Fibroblast of upper back skin (primary cell): ENCODE data around the gene PIGX.
"Not testable (repeated sequence)": the region's sequence is repeated elsewhere in the genome, so short reads cannot be mapped to it uniquely, and the experiment has no call there.

ENCODE experiments used
- DNase-seq: peaks from one replicate; pipeline ENCODE4 v3.0.0-alpha.2; 2013

Gene PIGX

DNA sequence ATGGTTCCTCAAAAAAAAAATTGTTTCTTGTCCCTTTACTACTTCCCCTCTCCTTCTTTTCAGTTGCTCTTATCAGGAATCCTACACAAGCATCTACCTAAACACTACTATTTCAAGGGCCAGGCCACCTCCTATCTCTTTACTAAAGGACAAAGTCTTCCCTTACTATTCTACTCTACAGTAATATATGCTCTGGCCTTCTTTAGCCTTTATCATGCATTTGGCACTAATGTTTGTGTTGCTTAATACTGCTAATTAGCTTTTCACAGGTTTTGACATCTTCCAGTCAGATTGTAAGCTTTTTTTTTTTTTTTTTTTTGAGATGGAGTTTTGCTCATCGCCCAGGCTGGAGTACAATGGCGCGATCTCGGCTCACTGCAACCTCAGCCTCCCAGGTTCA lies 5.4 kb upstream of the PIGX start:
- DNase-seq, result no peak

DNA sequence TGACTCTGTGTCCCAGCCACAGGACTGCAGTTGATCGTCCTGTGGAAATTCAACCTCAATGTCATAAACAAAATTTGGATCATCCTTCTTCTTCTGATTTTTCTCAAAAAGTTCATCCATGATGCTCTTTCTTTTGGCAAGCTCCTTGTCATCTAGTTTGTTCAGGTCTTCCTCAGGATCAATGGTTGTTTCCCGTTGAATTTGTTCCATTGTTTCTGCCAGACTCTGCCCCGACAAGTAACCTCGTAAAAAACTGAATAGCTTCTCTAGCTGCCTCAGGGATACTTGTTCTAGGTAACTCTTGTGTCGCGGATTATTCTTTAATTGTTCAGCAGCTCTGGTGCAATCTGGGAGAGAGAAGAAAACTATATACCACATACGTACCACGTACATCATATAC lies 4.6 kb upstream of the PIGX start:
- no peak for DNase-seq

DNA sequence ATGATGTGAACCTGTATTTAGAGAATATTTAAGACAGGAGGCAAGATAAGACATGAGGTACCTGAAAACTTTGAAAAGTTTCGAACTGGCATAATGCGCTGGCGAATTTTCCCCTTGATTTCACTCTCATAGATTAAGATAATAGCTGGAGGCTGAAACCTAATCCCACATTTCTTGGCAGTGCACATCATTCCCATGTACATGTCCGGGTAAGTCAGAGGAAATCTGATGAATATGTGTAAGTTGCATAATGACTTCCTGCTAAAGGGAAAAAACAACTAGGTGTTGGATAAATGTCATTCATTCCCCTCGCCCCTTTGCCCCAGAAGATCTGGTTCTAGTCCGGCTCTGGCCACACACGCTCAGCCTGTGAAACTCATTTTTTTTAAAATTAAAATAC lies 3.7 kb upstream of the PIGX start:
- DNase-seq, result no peak

DNA sequence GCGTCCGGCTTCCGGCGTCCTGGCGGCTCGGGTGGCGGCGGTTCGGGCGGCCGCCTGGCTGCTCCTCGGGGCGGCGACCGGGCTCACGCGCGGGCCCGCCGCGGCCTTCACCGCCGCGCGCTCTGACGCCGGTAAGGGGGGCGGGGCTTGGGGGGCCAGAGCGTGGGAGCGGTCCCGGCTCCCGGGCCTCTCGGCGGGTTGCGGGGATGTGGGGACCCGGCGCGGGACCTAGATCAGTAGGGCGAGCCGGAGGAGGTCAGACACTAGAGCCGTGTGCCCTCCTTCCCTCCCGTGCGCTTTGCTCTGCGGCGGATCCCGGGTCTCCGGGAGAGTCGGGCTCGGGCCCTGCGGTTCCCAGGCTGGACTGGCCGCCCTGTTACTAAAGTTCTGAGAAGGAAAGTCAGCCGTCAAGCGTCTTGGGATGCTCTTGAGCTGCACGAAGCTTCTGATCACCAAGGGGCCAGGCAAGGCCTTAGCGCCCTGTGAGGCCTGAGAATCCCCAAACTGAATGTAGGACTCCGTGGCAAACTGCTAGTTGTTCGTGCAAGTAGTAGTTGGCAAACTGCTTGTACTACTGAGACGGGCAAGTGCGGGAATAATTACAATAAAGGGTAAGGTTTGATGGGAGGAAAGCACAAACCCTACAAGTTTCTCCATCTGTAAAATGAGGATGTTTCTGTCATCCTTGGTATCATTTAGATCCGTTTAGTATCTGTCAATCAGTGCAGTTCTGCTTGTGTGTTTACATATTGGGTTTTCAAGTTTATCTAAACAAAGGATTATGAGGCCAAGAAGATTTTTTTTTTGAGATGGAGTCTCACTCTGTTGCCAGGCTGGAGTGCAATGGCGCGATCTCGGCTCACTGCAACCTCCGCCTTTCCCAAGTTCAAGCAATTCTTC lies 587 bp downstream of the PIGX start:
- peak; percentile 28 for DNase-seq

DNA sequence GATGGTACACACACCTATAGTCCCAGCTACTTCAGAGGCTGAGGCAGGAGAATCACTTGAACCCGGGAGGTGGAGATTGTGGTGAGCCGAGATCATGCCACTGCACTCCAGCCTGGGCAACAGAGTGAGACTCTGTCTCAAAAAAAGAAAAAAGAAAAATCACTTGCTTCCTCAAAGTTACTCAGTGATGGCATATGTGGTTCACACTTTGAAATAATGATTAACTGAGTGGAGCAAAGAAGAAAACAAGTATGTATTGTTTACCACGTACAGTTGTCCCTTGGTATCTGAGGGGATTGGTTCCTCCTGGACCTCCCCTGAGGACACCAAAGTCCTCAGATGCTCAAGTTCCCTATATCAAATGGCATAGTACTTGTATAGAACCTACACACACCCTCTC lies 5.0 kb downstream of the PIGX start:
- not testable (repeated sequence) for DNase-seq

DNA sequence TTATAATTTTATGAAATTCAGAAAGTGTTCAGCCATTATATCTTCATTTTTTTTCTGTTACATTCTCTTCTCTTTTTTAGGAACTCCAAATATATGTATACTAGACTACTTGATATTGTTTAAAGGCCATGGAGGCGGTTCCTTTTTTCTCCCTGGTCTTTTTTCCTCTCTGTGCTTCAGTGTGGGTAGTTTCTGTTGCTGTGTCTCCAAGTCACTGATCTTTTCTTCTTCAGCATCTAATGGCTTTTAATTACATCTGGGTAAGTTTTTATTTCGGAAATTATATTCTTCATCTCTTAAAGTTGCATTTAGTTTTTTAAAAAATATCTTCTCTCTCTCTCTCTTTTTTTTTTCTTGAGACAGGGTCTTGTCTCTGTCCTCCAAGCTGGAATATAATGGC lies 8.9 kb downstream of the PIGX start:
- DNase-seq, result no peak

DNA sequence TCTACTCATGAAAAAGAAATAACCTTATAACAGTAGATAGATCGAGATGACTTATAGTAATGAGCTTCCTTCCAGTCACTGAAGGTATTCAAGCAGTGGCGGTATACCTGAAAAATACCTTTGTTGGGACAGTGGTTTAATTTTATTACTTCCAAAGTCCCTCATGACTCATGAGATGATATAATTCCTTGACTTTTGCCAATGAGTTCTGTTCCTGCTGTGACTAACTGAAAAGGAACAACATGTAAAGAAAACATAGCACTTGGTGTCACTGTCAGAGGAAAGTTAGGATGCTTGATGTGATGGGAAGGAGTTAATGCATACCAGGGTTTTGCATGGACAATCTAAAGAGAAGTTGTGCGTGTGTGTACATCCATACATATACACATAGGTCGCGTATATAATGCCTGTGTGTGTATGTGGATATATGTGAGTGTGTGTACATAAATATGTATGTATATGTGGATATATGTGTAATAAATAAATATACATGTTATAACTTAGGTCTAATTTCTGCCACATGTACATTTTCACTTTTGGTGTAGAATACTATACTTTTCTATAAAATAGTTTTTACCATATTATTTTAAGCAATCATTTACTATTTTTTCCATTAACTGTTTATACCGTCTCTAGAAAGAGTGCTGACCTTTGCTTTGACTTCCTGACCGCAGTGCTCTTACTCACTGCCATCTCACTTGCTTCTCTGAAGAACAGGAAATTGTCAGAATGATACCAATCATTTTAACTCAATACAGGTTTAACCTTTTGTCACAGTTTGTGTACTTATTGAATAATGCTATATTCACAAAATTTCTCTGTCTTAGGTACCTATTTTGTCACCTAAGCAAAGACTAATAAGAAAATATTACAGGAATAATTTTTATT lies 14.9 kb downstream of the PIGX start:
- no peak for DNase-seq

DNA sequence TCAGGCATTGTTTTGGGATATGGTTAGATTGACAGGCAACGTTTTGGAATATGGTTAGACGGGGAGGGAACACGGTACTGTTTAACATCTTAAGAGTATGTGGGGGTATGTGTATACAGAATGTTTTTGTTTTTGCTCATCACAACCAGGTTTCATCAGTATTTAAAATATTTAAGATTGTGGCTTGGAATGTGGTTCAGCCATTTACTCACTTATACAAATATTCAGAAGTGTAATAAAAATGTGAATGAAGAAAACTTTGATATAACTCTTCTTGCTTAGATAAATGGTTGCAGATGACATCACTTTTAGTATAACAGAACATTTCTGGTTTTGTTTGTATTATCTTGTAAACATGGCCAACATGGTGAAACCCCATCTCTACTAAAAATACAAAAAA lies 23.6 kb downstream of the PIGX start:
- DNase-seq, result peak; percentile 32

DNA sequence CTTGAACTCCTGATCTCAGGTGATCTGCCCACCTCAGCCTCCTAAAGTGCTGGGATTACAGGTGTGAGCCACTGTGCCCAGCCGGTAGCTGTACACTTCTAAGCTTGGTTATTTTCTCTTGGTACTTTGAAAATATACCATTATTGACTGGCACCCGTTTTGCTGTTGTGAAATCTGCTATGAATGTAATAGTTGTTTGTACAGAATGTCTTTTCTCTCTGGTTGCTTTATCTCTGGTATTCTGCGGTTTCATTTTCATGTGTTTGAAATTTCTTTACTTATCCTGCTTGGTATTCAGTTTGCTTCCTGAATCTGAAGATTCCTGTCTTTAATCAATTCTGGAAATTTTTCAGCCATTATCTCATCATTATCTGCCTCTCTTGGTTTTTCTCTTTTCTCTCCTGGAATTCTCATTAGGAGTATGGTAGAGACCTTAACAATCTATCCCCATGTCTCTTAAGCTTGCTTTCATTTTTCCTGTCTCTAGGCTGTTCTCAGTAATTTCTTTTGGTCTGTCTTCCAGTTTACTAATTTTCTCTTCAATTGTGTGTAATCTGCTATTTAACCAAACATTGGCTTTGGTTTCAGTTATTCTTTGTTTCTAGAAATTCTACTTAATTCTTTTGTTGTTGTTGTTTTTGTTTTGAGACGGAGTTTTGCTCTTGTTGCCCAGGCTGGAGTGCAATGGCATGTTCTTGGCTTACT lies 24.6 kb downstream of the PIGX start:
- no peak for DNase-seq

DNA sequence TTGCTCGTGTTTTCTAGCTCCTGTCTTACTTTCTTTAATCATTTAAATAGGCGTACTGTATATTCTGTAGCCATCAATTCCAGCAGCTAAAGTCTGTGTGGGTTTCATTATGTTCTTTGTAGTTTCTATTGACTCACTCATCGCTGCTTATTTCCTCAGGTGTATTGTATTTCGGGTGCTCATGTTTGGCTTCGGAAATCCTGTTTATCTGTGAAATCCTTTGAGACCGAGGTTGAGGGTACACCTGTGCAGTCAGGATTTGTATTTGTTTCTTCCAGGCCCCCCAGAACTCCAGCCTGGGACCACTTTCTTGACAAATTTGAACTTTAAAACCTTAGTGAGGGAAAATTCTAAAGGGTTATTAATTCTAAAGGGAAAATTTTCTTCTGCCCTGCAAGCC lies 25.5 kb downstream of the PIGX start:
- DNase-seq, result no peak

DNA sequence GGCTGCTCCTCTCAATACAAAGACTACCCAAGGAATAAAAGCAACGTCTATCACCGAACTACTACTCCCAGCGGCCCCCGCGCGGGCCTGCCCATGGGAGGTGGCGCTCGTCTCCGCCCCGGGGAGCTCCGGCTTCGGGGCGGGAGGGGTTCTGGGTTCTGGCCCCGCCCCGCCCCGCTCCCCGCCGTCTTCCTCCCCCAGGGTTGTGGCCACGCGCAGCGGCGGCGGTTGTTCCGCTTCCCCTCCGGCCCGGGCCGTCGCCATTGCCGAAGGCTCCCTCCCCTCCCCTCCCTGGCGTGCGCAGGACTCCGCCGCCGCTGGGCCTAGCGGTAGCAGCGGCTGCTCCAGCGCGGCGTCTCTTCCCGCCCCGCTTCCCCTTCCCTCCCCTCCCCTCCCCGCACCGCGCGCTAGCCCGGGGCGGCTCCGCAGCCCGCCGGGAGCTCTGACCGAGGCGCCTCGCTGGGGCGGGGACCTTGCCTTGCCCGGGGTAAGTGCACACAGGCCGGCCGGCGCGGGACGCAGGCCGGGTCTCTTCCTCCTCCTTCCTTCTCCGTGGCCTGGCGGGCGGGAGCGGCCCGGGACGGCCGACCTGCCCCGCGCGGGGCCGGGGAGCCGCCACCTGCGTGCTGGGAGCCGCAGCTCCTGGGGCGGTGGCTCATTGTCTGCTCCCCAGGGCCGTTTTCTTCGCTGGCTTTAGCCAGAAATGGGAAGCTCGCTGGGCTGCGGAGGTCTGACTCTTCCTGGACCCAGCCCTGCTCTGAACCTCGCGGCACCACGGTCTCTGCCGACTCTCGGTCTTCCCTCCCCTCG lies 27.7 kb downstream of the PIGX start, which contains the start of gene PAK2:
TSS of gene PAK2 (plus strand) at position 187 of the 810 bp plus-strand sequence. CDS start 42,790 bp downstream, outside the sequence.
- DNase-seq, result peak; percentile 85

DNA sequence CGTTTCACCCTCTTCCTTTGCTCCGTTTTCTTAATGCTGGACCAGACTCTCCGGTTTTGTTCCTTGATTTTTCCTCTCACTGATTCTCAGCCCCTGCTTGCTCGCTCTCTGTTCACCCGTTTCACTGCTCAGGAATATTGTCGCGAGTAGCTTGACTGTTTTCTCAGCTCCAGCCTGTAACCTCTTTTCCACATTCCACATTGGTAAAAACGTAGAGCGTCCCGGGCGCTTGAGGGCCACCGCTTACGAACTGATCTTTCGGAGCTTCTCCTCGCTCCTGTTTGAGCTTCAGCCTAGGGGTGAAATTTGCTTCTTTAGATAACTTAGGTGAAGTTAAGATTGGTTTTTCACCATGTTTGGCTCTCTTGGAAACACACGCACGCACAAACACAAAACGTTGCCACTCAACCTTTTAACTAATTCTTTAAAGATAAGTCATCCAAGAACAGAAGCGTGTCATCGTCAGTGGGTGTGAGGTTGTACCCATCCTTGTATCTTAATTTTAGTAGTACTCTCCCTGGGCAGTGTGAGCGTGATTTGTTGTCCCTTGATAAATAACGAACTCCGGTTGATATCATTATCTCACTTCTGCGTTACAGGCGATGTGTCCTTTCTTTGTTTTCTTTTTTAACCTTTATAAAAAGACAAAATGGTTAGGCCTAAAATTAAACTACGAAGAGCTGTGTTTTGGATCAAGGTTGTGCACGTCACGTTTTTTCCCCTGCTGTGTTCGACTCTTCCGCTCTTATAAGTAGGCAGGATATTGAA lies 28.5 kb downstream of the PIGX start:
- peak; percentile 42 for DNase-seq

DNA sequence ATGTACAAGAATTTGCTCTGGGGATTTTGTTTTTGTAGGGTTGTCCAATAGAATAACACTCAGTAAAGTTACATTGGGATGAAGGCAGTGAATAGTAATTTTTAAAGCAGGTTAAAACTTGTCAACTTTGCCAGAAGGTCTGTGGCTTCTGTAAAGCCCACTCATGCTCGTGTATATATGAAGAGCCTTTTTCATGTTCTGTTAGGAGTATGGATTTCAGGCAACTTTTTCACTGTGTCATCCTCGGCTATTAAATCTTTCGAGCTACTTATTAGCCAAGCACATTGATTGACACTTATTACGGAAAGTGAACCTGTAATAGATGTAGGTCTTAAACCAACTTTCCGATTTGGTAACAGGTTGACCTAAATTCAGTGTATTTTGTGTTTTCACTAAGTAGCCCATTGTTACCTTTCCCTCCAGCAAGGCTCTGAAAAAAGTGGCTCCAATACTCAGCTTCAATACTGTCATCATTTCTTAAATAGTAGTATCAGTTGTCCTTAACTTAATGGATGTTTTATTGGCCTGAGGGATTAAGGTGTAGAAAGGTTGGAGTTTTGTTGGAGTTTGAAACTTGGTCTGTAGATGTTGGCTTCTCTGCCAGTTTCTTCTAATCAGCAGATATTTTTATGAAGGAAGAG lies 29.2 kb downstream of the PIGX start:
- no peak for DNase-seq

DNA sequence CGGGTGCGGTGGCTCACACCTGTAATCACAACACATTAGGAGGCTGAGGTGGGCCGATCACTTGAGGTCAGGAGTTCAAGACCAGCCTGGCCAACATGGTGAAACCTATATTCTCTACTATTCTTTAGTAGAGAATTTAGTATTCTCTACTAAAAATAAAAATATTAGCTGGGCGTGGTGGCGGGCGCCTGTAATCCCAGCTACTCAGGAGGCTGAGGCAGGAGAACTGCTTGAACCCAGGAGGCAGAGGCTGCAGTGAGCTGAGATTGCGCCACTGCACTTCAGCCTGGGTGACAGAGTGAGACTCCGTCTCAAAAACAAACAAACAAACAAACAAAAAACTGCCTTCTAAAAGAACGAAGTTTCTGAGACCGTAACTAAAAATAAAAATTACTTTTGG lies 31.4 kb downstream of the PIGX start:
- DNase-seq, result not testable (repeated sequence)

DNA sequence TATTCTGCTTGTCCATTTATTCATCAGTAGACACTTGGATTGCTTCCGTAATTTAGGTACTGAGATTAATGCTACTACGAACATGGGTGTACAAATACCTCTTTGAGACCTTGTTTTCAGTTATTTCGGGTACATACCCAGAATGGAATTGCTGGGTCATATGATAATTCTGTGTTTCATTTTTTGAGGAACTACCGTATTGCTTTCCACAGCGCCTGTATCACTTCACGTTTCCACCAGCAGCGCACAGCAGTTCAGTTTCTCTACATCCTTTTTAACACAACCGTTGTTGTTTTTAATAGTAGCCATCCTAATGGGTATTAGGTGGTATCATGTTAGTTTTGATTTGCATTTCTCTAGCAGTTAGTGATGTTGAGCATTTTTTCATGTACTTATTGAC lies 36.9 kb downstream of the PIGX start:
- DNase-seq, result no peak

DNA sequence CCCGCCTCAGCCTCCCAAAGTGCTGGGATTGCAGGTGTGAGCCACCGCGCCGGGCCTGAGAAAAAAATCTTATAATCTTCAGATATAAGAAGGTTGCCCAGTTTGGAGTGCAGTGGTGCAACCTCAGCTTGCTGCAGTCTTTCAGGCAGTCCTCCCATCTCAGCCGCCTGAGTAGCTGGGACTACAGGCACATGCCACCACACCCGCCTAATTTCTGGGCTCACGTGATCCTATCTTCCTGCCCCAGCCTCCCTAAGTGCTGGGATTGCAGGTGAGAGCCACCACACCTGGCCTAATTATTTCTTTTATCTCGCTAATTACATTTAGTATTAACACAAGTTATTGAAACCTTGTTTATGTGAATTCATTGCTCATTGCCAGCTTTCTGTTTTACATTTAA lies 41.0 kb downstream of the PIGX start:
- DNase-seq, result no peak

DNA sequence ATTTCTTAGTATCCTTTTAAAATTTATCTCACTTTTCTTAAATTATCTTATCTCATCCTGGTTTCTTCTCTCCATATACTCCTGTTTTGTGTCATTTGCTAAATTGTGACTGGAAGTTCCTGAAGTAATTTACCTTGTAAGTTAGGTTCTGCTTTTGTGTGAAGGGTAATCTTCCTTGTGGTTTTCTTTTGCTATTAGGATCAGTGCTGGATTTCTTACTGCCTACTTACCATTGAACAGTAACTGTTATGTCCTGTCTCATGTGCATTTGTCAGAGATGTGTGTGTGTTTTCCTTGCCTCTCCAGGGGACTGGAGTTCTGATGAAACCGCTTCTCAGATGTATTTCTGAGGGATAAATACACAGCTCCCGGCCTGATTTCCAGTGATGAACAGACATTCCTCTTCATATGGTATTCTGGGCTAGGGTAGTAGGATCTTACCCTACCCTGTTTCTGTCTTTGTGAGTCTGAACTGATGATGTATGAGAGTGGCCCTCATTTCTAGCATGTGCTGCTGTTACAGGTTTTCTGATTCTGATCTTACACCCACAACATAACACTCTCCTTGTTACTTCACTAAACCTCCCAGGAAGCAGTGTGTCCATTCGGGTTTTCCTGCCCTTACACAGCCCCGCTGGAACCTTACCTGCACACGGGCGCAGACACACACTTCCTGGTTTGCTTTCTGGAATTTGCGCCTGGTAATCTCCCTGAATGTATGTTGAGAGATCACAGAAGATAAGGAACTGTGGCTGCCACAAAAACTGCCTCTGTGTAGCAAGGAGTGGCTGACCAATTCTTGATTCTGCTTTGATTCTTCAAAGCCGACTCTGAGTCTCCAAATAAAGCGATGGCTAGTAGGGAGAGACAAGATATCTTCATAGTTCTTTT lies 42.2 kb downstream of the PIGX start:
- DNase-seq, result peak; percentile 11

DNA sequence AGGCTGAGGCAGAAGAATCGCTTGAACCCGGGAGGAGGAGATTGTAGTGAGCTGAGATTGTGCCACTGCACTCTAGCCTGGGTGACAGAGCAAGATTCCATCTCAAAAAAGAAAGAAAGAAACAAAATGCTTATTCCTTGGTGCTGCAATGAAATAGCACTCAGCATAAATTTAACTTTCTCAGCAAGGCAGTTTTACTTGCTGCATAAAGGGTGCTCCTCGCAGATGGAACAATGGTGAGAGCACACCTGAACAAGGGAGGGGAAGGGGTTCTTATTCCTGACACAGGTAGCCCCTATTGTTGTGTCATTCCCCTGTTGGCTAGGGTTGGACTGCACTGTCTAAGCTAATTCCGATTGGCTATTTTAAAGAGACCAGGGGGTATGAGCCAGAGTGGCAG lies 44.6 kb downstream of the PIGX start:
- no peak for DNase-seq

DNA sequence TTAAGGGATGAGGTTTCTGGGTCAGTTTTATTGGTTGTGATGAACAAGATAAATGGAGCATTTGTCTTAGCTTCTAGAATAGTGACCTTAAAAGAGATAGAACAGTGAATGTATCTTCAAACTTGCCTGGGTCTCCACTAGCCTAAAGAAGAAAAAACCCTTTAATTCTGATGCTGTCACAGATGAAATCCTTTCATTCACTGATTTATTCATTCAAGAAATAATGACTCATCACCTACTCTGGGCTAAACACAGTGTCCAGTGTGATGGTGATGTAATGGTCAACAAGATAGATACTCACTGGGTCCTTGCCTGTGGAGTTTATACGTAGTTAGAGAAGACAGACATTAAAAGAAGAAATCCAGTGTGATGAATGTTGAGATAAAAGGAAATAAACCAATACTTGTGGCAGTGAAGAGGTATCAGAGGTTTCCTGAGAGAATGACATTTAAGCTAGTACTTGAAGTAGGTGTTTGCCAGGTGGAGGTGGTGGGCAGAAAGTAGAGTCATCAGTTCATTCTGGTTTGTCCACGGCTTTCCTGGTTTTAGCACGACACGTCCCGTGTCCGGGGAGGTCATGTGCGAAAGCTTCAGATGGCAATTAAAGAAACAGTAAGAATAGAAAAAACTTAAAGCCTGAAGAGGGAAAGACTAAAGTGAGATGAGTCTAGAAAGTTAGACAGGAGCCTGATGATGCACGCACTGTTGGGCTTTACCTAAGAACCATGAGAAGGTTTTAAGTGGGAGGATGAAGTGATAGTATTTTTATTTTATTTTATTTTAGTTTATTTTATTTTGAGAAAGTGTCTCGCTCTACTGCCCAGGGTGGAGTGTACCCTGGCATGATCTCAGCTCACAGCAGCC lies 45.9 kb downstream of the PIGX start:
- peak; percentile 54 for DNase-seq
